Skeletal muscle satellite cell (primary cell): ENCODE results near the gene STK17A. TPM values are rescaled to one million over a fixed set of nuclear protein-coding genes. Genes with fewer than 3 reads are reported as not detected.

ENCODE experiments used
- H3K27me3 ChIP-seq: 2 replicates; pipeline ENCODE4 v1.7.0; 2013; ENCODE audit warnings: low read length; ENCODE audit not compliant: control insufficient read depth, insufficient read depth
- H3K36me3 ChIP-seq: 2 replicates; pipeline ENCODE4 v1.7.0; 2013; ENCODE audit warnings: mild to moderate bottlenecking, control low read depth, low read length; ENCODE audit not compliant: insufficient read depth
- H3K4me1 ChIP-seq: 2 replicates; pipeline ENCODE4 v1.7.0; 2013; ENCODE audit warnings: low read length; ENCODE audit not compliant: control insufficient read depth, insufficient read depth
- H3K4me2 ChIP-seq: 2 replicates; pipeline ENCODE4 v1.7.0; 2013; ENCODE audit warnings: mild to moderate bottlenecking, low read length
- H3K4me3 ChIP-seq: 2 replicates; pipeline ENCODE4 v1.7.0; 2013; ENCODE audit warnings: low read length
- H3K9ac ChIP-seq: 2 replicates; pipeline ENCODE4 v1.7.0; 2013; ENCODE audit warnings: mild to moderate bottlenecking, low read depth, low read length, moderate library complexity
- H3K9me3 ChIP-seq: replicated peaks from 2 replicates; pipeline ENCODE4 v1.7.0; 2013; ENCODE audit warnings: mild to moderate bottlenecking, control low read depth, low read length
- total RNA-seq: library from RNA; depleted of rRNA; stranded (reverse); fragments of >200 nt; gene quantifications from 2 replicates; pipeline ENCODE4 v1.2.3, GENCODE V29; 2012; rRNA removed

Gene STK17A
- total RNA-seq = 62.1 and 84.5 TPM in 2 replicates

- peaks cover 14% of the 10 kb centered on the region for H3K27me3 ChIP-seq
Observed at GRCh38 chr7:43582503-43583423, at the start of gene STK17A. Gene STK17A (plus strand): TSS chr7:43583108. CDS start chr7:43583244, 136 bp downstream.

GRCh38 chr7:43533801-43534479 lies 49.0 kb upstream of the STK17A start:
- Histone ChIP-seq H3K27me3 (peaks cover 49% of the 10 kb centered on the region), H3K36me3 (no peaks in the 10 kb centered on the region), H3K9me3 (no peaks in the 10 kb centered on the region), H3K9ac (no peak overlapping the region), H3K4me2 (no peak overlapping the region), H3K4me1 (peaks cover 37% of the 10 kb centered on the region), H3K4me3 (no peak overlapping the region)

More at GRCh38 chr7:43582503-43583423, at the start of gene STK17A:
- peak within 1 kb of the TSS; percentile 96 for H3K9ac ChIP-seq
- peak within 1 kb of the TSS; percentile 86 for H3K4me2 ChIP-seq
- no peaks in the 10 kb centered on the region for H3K9me3 ChIP-seq
- H3K4me3 ChIP-seq = peak within 1 kb of the TSS; percentile 91
- peaks cover 11% of the 10 kb centered on the region for H3K4me1 ChIP-seq
- H3K36me3 ChIP-seq = no peaks in the 10 kb centered on the region

GRCh38 chr7:43535031-43535451 lies 47.9 kb upstream of the STK17A start:
- Histone ChIP-seq H3K4me3 (peak overlapping the region; percentile 7), H3K9me3 (no peaks in the 10 kb centered on the region)

GRCh38 chr7:43535810-43536585 lies 46.9 kb upstream of the STK17A start:
- H3K4me3 ChIP-seq = peak overlapping the region; percentile 21
- H3K4me1 ChIP-seq = peaks cover 37% of the 10 kb centered on the region
- no peak overlapping the region for H3K9ac ChIP-seq

More at GRCh38 chr7:43535031-43535451, 47.9 kb upstream of the STK17A start:
- H3K36me3 ChIP-seq = no peaks in the 10 kb centered on the region
- H3K4me2 ChIP-seq = peak overlapping the region; percentile 49
- H3K27me3 ChIP-seq = peaks cover 48% of the 10 kb centered on the region
- H3K9ac ChIP-seq = no peak overlapping the region
- peaks cover 37% of the 10 kb centered on the region for H3K4me1 ChIP-seq

GRCh38 chr7:43536773-43537172 lies 46.1 kb upstream of the STK17A start:
- no peak overlapping the region for H3K4me2 ChIP-seq
- H3K9me3 ChIP-seq = no peaks in the 10 kb centered on the region
- peaks cover 50% of the 10 kb centered on the region for H3K27me3 ChIP-seq
- peaks cover 44% of the 10 kb centered on the region for H3K4me1 ChIP-seq
- H3K4me3 ChIP-seq = no peak overlapping the region
- H3K36me3 ChIP-seq = no peaks in the 10 kb centered on the region
- no peak overlapping the region for H3K9ac ChIP-seq

More at GRCh38 chr7:43535810-43536585, 46.9 kb upstream of the STK17A start:
- H3K36me3 ChIP-seq = no peaks in the 10 kb centered on the region
- no peaks in the 10 kb centered on the region for H3K9me3 ChIP-seq
- H3K4me2 ChIP-seq = peak overlapping the region; percentile 51
- peaks cover 52% of the 10 kb centered on the region for H3K27me3 ChIP-seq

- no peak overlapping the region for H3K9ac ChIP-seq
- no peak overlapping the region for H3K4me3 ChIP-seq
- H3K4me2 ChIP-seq = no peak overlapping the region
- H3K9me3 ChIP-seq = no peaks in the 10 kb centered on the region
- H3K36me3 ChIP-seq = no peaks in the 10 kb centered on the region
- H3K4me1 ChIP-seq = peaks cover 44% of the 10 kb centered on the region
- H3K27me3 ChIP-seq = peaks cover 43% of the 10 kb centered on the region
Observed at GRCh38 chr7:43537765-43538403, 45.0 kb upstream of the STK17A start.

- Histone ChIP-seq H3K4me1 (peaks cover 44% of the 10 kb centered on the region), H3K9ac (no peak overlapping the region), H3K4me2 (no peak overlapping the region), H3K9me3 (no peaks in the 10 kb centered on the region), H3K4me3 (no peak overlapping the region), H3K36me3 (no peaks in the 10 kb centered on the region), H3K27me3 (peaks cover 42% of the 10 kb centered on the region)
Observed at GRCh38 chr7:43538404-43538771, 44.5 kb upstream of the STK17A start.

- Histone ChIP-seq H3K9ac (no peak overlapping the region), H3K4me3 (no peak overlapping the region), H3K9me3 (no peaks in the 10 kb centered on the region), H3K27me3 (peaks cover 48% of the 10 kb centered on the region), H3K4me1 (peaks cover 26% of the 10 kb centered on the region), H3K4me2 (no peak overlapping the region), H3K36me3 (no peaks in the 10 kb centered on the region)
Observed at GRCh38 chr7:43540471-43540870, 42.4 kb upstream of the STK17A start.

GRCh38 chr7:43542716-43543115 lies 40.2 kb upstream of the STK17A start:
- H3K27me3 ChIP-seq = peaks cover 66% of the 10 kb centered on the region
- no peaks in the 10 kb centered on the region for H3K9me3 ChIP-seq
- no peak overlapping the region for H3K4me2 ChIP-seq
- H3K9ac ChIP-seq = no peak overlapping the region
- no peak overlapping the region for H3K4me3 ChIP-seq
- H3K36me3 ChIP-seq = no peaks in the 10 kb centered on the region
- H3K4me1 ChIP-seq = peaks cover 14% of the 10 kb centered on the region

- Histone ChIP-seq H3K9me3 (no peaks in the 10 kb centered on the region), H3K27me3 (peaks cover 70% of the 10 kb centered on the region), H3K4me2 (no peak overlapping the region), H3K4me1 (peaks cover 5% of the 10 kb centered on the region), H3K4me3 (no peak overlapping the region), H3K36me3 (no peaks in the 10 kb centered on the region), H3K9ac (no peak overlapping the region)
Observed at GRCh38 chr7:43546231-43546630, 36.7 kb upstream of the STK17A start.
